Activated CD4-positive, alpha-beta T cell treated with anti-CD3 and anti-CD28 coated beads, Interleukin-2, amount 50 U/mL, for 24 hours (primary cell): ENCODE measurements around the gene SFI1.

Source experiments
- DNase-seq, 2 donors: peaks; one replicate each; pipeline ENCODE4 v3.0.0-alpha.2; 2020; ENCODE audit warnings: low read depth in 1 of 2, low spot score in 1 of 2

SFI1 gene

GRCh38 chr22:31662668-31663037 lies 166.3 kb downstream of the SFI1 start:
- no peak for DNase-seq
